ENCODE results near the gene PTPRO. TPM values are rescaled to one million over a fixed set of nuclear protein-coding genes. Genes with fewer than 3 reads are reported as not detected.

The PTPRO gene
- total and polyA plus RNA-seq, 12 donors, result 0.21 to 5.4 (median 0.64) TPM; not detected in 1

DNA sequence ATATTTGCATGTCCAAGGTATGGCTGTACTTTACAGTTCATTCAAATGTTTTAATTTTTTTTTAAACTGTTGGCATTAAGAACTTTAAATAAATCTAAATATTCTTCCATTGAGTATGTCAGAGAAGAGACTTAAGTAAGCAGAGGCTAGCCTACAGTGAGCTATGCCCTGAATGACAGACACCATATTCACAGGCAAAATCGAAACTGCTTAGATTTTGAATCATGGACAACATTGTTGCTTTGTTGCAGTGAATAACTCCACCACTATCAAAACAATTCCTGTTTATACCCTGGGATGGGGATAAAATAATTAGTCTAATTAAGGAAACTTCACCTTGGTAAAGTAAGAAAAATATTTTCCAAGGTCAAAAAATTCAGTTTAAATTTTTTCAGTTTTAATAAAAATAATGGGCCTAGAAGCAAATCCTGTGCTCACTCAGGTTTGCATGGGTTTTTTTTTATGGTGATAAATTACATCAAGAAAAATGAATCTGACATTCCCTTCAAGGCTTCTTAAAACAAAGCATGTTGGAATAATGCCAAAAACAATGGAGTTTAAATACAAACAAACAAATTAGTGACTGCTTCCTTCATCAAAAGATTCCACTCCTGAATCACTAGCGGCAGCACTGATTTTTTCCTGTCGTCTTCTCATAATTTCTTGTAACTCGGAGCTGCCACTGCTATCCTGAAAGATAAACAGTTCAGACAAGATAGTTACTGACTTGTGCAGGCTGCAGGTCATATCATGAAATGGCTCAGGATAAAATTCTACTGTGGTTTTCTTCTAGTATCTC, 298.6 kb downstream of the PTPRO start:
- DNase-seq (no peak), ATAC-seq (no peak)
- Histone ChIP-seq H3K4me1 (peaks cover 0 to 16% (median 0%) of the 10 kb centered on the region in 9 donors), H3K9me3 (peaks cover 0 to 7% (median 0%) of the 10 kb centered on the region in 11 donors), H3K36me3 (peaks cover 0 to 66% (median 0%) of the 10 kb centered on the region in 9 donors), H3K4me3 (no peak overlapping the region), H3K27me3 (no peaks in the 10 kb centered on the region), H3K27ac (peak overlapping the region in 3 of 10 donors; percentile 7 to 39 (median 18))
- TF ChIP-seq, protein P1, sequence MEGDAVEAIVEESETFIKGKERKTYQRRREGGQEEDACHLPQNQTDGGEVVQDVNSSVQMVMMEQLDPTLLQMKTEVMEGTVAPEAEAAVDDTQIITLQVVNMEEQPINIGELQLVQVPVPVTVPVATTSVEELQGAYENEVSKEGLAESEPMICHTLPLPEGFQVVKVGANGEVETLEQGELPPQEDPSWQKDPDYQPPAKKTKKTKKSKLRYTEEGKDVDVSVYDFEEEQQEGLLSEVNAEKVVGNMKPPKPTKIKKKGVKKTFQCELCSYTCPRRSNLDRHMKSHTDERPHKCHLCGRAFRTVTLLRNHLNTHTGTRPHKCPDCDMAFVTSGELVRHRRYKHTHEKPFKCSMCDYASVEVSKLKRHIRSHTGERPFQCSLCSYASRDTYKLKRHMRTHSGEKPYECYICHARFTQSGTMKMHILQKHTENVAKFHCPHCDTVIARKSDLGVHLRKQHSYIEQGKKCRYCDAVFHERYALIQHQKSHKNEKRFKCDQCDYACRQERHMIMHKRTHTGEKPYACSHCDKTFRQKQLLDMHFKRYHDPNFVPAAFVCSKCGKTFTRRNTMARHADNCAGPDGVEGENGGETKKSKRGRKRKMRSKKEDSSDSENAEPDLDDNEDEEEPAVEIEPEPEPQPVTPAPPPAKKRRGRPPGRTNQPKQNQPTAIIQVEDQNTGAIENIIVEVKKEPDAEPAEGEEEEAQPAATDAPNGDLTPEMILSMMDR (IDR thresholded peaks at IDR 0.05), result no peak
- intact Hi-C loops (cut with DNase I), result no loop called here
- WGBS, 2 donors, result 55% methylated on average over 4 of the region's 4 CpGs

DNA sequence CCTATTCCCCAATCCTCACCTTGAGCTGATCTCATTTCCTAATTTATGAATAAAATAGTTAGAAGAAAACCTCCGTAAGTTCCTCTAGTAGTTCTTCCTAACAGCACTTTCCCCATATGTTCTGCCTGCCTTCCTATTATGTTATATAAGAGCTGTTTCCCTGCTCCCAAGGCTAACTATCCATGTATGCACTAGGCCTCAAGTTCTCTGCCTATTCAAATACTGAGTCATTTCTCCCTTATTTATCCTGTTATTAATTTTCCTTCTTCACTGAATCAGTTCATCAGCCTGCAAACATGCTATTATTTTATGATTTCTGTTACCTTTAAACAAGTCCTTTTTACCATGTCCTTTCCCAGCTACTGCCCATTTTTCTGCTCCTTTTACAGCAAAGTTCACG, 302.8 kb downstream of the PTPRO start:
- WGBS, 2 donors, result 97 to 100% methylated on average over 2 of the region's 2 CpGs
- Histone ChIP-seq H3K27me3 (no peaks in the 10 kb centered on the region), H3K4me1 (peaks cover 0 to 44% (median 24%) of the 10 kb centered on the region in 9 donors), H3K9me3 (no peaks in the 10 kb centered on the region), H3K4me3 (no peak overlapping the region), H3K36me3 (peaks cover 0 to 48% (median 0%) of the 10 kb centered on the region in 9 donors), H3K27ac (peak overlapping the region in 1 of 10 donors; percentile 23)
- ATAC-seq, result no peak
- DNase-seq, result no peak
- intact Hi-C loops (cut with DNase I), result loop anchor here in 2 of 10 donors (5.0 kb wide), 2 partner anchors 33 to 162 kb away; partner anchors contain the start of gene EPS8 (in 1 of the 2)
- TF ChIP-seq, protein P1 (IDR thresholded peaks at IDR 0.05), result no peak

DNA sequence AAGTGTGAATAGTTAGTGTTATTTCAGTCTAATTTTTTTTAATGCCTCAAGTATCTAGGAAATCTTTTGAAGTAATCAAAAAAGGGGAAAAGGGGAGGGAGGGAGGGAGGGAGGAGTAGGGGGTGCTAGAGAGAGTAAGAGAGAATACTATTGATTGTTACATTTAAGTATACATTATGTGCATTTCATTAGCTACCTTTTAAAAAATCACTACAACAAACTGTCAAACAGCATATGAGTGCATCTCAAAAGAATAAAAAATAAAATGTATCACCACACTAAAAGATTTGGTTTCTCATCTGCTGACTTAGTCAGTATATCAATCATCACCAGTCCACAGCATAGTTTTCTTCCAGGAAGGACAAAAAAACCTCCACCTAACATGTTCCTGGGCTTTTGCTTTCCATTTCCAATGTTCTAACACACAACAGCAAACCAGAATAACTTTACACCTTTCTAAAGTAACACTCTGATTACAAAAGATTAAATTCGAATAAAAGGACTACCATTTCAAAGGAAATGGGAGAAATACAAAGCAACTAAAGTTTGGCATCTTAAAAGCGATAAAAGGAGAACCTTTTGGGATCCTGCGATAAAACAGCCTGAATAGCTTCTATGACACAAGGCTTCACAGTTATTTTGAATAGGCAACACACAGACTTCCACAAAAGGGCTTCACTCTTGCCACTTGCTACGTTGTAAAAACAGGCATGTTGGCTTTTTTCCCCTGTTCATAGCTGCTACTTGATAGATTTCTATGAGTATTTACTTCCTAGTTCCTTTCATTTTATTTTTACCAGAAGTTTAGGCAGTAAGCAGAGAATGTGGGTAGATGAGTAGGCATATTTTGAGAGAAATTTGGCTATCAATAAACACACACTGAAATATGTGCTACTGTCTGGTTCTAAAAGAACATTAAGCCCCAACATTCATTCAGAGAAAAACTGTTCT, 306.0 kb downstream of the PTPRO start:
- Histone ChIP-seq H3K4me1 (peaks cover 0 to 54% (median 37%) of the 10 kb centered on the region in 9 donors), H3K9me3 (no peaks in the 10 kb centered on the region), H3K27ac (peak overlapping the region; percentile 61 to 87 (median 80)), H3K27me3 (no peaks in the 10 kb centered on the region), H3K4me3 (no peak overlapping the region), H3K36me3 (peaks cover 0 to 30% (median 0%) of the 10 kb centered on the region in 9 donors)
- DNase-seq, result no peak
- intact Hi-C loops (cut with DNase I), result loop anchor here in 3 of 10 donors (2.0 to 5.0 kb wide), 3 partner anchors 35 to 159 kb away; partner anchors contain the start of gene EPS8 (in 1 of the 3)
- 41 to 43% methylated on average over 4 of the region's 4 CpGs for WGBS, 2 donors
- TF ChIP-seq, protein P1 (IDR thresholded peaks at IDR 0.05), result no peak
- peak in 5 of 8 donors; percentile 10 to 49 (median 40) for ATAC-seq

DNA sequence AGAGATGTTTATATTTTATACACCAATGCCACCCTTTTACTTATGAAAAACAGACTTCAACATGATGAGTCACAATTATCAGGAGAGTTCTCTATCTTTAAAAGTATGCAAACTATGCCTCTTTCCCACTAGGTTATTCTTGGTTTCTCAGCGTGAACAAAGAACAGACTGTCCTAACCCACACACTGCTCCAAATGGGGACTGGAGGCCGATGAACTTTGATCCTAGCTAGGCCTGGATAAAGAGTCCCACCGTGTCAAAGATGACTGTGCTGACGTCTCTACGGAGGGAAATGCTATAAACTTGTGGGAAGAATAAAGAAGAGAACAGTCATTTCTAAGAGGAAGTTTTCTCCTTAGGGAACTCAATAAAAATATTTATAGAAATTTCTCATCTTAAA, 306.8 kb downstream of the PTPRO start:
- DNase-seq (peak; percentile 14 to 82), ATAC-seq (peak; percentile 91 to 98 (median 97))
- no peaks in the 10 kb centered on the region for H3K27me3 ChIP-seq
- H3K4me3 ChIP-seq, result no peak overlapping the region
- peaks cover 0 to 61% (median 37%) of the 10 kb centered on the region in 9 donors for H3K4me1 ChIP-seq
- WGBS, 2 donors, result 9 to 12% methylated on average over 5 of the region's 5 CpGs
- H3K9me3 ChIP-seq, result no peaks in the 10 kb centered on the region
- H3K27ac ChIP-seq, result peak overlapping the region in 9 of 10 donors; percentile 61 to 87 (median 81)
- intact Hi-C loops (cut with DNase I), result loop anchor here in 3 of 10 donors (2.0 to 5.0 kb wide), 3 partner anchors 36 to 158 kb away; partner anchors contain the start of gene EPS8 (in 1 of the 3)
- peaks cover 0 to 22% (median 0%) of the 10 kb centered on the region in 9 donors for H3K36me3 ChIP-seq
- TF ChIP-seq, protein P1 (IDR thresholded peaks at IDR 0.05), result no peak

Measured in heart right ventricle (tissue), 16 donors.